HFF-Myc (cell line): ENCODE results near the gene CADM1.

Source experiments
- DNase-seq: peaks from one replicate; pipeline ENCODE4 v3.0.0-alpha.2; 2011; ENCODE audit warnings: low read depth; ENCODE audit errors: extremely low read depth
- H3K4me3 ChIP-seq: replicated peaks from 2 replicates; pipeline ENCODE4 v1.5.1; 2011; ENCODE audit warnings: low read depth, mild to moderate bottlenecking, control low read depth, low read length
- CTCF ChIP-seq: IDR thresholded peaks from 2 replicates; pipeline ENCODE4 v1.5.1; 2012; ENCODE audit warnings: mild to moderate bottlenecking, low read depth, low read length, control low read depth; ENCODE audit errors: missing control alignments

The CADM1 gene

GRCh38 chr11:115347106-115347505, 157.1 kb downstream of the CADM1 start:
- no peak for TF ChIP-seq CTCF
- DNase-seq = no peak
- no peak overlapping the region for H3K4me3 ChIP-seq

DNA sequence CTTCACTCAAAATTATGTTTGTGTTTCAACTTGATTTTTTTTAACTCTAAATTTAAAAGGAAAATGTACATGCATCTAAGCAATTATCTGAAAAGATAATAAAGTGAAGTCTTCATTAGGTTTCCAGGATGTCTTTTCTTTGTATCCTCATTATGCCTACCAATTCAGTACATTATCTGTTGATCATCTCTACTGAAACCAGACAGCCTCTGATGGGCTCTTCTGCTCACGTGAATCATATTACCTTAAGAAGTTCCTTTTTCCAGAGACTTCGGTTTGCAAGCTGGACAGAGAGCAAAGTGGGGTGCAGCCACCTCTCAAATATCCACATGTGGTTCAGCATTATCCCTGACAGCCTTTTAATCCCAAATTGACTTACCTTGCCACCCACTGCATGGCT, 158.4 kb downstream of the CADM1 start:
- no peak for TF ChIP-seq CTCF
- no peak for DNase-seq
- no peak overlapping the region for H3K4me3 ChIP-seq

GRCh38 chr11:115345361-115345760, 158.9 kb downstream of the CADM1 start:
- TF ChIP-seq CTCF = no peak
- DNase-seq = no peak
- H3K4me3 ChIP-seq = no peak overlapping the region

DNA sequence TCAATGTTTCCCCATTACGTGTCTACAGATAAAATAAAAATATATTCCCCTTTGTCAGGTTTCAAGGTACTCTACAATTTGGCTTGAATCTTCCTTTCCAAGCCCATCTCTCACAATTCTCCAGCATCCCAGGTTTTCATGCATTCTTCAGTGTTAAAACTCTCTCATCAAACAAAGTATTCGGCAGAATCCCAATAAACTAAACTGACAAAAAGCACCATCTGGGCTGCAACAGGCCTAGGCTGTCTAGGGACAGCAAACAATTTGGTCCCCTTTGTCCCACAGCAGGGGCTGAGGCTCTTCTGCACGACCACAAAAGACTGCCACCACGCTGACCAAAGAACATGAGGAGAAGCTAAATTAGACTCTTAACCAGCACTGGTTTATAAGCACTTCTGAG, 159.4 kb downstream of the CADM1 start:
- TF ChIP-seq CTCF = no peak

DNA sequence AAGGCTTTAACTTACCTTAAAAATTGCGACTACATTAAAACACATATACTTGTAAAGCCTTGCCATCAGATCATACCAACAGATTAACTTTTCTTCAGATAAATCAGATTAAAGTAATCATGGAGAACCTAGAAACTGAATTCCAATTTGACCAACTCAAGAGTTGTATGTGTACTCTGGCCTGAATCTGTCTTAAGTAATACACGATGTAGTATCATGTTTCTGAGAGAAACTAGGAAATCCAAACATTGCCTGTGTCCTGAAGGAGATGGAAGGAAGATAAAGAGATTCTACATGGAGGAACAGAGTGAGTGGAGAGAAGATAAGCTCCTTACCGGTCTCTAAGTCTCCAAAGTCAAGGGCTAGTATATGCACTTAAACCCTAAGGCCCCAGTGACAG, 162.1 kb downstream of the CADM1 start:
- no peak for TF ChIP-seq CTCF
- DNase-seq = no peak
- H3K4me3 ChIP-seq = no peak overlapping the region

More for the DNA sequence above, 159.4 kb downstream of the CADM1 start:
- DNase-seq = no peak
- no peak overlapping the region for H3K4me3 ChIP-seq

GRCh38 chr11:115340874-115341273, 163.3 kb downstream of the CADM1 start:
- no peak for TF ChIP-seq CTCF
- H3K4me3 ChIP-seq = no peak overlapping the region
- DNase-seq = no peak

DNA sequence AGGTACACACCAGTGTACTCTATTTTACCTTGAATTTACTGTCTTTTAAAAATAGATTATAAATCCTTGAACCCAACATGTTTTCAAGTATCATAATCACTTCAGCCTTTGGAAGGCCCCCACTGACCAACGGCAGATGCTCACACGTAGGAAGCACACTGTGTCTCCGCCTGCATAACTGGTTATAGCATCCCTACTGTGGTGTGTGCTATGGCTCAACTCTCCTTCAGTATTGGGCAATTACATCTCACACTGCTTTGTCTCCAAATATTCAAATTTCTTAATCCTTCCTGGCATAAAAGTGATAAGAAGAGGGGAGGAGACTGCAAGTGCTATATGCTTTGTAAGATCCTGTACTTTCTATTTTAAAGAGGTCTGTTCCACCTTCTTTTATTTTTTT, 165.7 kb downstream of the CADM1 start:
- no peak overlapping the region for H3K4me3 ChIP-seq
- no peak for DNase-seq
- TF ChIP-seq CTCF = no peak
